HEK293 (cell line): ENCODE results near the gene SH2D1A.

Experiments used
- GLI4 ChIP-seq: fragments of 450-650 bp; formaldehyde crosslinking; IDR thresholded peaks from 2 replicates; pipeline ENCODE4 v1.5.1; 2016; ENCODE audit warnings: missing biosample characterization, missing genetic modification characterization
- ZNF530 ChIP-seq: fragments of 450-650 bp; formaldehyde crosslinking; IDR thresholded peaks from 2 replicates; pipeline ENCODE4 v1.5.1; 2016; ENCODE audit warnings: low read depth, missing biosample characterization, missing genetic modification characterization

- TF ChIP-seq GLI4 (tag by site-specific recombination) (no peak), ZNF530 (tag by site-specific recombination) (no peak)
Observed at GRCh38 chrX:124344246-124344645, 2.1 kb upstream of the SH2D1A start.
